Endothelial cell of umbilical vein (primary cell): Measurements from ENCODE around the gene SMIM41. TPM values are rescaled to one million over a fixed set of nuclear protein-coding genes. Genes with fewer than 3 reads are reported as not detected.

Experiments
- BruUV-seq: library from RNA; stranded (reverse); fragments of 400-500 nt; replicated peaks from 2 replicates; lab custom pipeline; 2021; lab: Mats Ljungman, UMichigan
- CTCF ChIA-PET: fragments of 300-600, 350-600 bp; sonication (Branson Sonifier 250); formaldehyde crosslinking; loops from one replicate; lab custom pipeline; 2021; ENCODE audit warnings: antibody characterized with exemption, inconsistent platforms; lab: Charles Lee
- POLR2A ChIA-PET: fragments of 300-600, 350-600 bp; sonication (Branson Sonifier 250); formaldehyde crosslinking; loops from one replicate; lab custom pipeline; 2021; ENCODE audit warnings: antibody characterized with exemption, inconsistent platforms; lab: Charles Lee
- DNase-seq: peaks from one replicate; pipeline ENCODE4 v3.0.0-alpha.2; 2011; ENCODE audit warnings: low read depth, low spot score
- FAIRE-seq: peaks from 2 replicates; lab custom pipeline; 2011; peaks lifted over from hg19 to GRCh38; lab: Jason Lieb, UNC
- H2AFZ ChIP-seq: 2 replicates; pipeline ENCODE4 v1.6.0; 2012; ENCODE audit warnings: low read depth, low read length, control low read depth, inconsistent platforms
- H3K27ac ChIP-seq: 2 replicates; pipeline ENCODE4 v1.5.1; 2011; ENCODE audit warnings: low read depth, mild to moderate bottlenecking, control low read depth, low read length, moderate library complexity; ENCODE audit not compliant: insufficient read depth
- H3K27me3 ChIP-seq, 2 experiments: 2 replicates each; pipeline versions ENCODE4 v1.6.0 to v1.6.1; 2011; ENCODE audit warnings: low read length in 2 of 2, mixed read lengths in 1 of 2; ENCODE audit not compliant: control insufficient read depth in 2 of 2, insufficient read depth in 2 of 2
- H3K36me3 ChIP-seq, 2 experiments: 2 replicates in 1 of 2; 3 replicates in 1 of 2; pipeline ENCODE4 v1.5.1; 2011; ENCODE audit warnings: low read length in 2 of 2, mild to moderate bottlenecking in 1 of 2, moderate library complexity in 1 of 2; ENCODE audit not compliant: control insufficient read depth in 2 of 2, insufficient read depth in 2 of 2; ENCODE audit errors: extremely low read depth in 1 of 2
- H3K4me1 ChIP-seq: 3 replicates; pipeline ENCODE4 v1.5.1; 2011; ENCODE audit warnings: mild to moderate bottlenecking, low read length; ENCODE audit not compliant: control insufficient read depth, insufficient read depth; ENCODE audit errors: extremely low read depth
- H3K4me2 ChIP-seq: 2 replicates; pipeline ENCODE4 v1.6.1; 2011; ENCODE audit warnings: low read length, control low read depth, mixed read lengths; ENCODE audit not compliant: insufficient read depth
- H3K4me3 ChIP-seq, 3 experiments: fragments of 200-600 bp in 1 of 3; sonication (generic), shearing (Covaris generic) in 1 of 3; replicated peaks in 1 of 3; 2 replicates each; pipeline ENCODE4 v1.5.1; 2011 to 2016; ENCODE audit warnings: control low read depth in 3 of 3, low read length in 3 of 3, mild to moderate bottlenecking in 2 of 3, inconsistent platforms in 1 of 3, low read depth in 1 of 3, moderate library complexity in 1 of 3; ENCODE audit not compliant: insufficient read depth in 1 of 3
- H3K79me2 ChIP-seq: 2 replicates; pipeline ENCODE4 v1.6.0; 2012; ENCODE audit warnings: low read length, inconsistent platforms; ENCODE audit not compliant: control insufficient read depth, insufficient read depth
- H3K9ac ChIP-seq: replicated peaks from 2 replicates; pipeline ENCODE3; 2011; ENCODE audit warnings: low read length, control low read depth; ENCODE audit not compliant: insufficient read depth; ENCODE audit errors: extremely low read depth
- H3K9me1 ChIP-seq: replicated peaks from 3 replicates; pipeline ENCODE4 v1.6.0; 2011; ENCODE audit warnings: mild to moderate bottlenecking, low read length; ENCODE audit not compliant: control insufficient read depth, insufficient read depth; ENCODE audit errors: extremely low read depth
- H3K9me3 ChIP-seq: replicated peaks from 2 replicates; pipeline ENCODE4 v1.5.1; 2012; ENCODE audit warnings: low read length, inconsistent platforms; ENCODE audit not compliant: control insufficient read depth, insufficient read depth
- H4K20me1 ChIP-seq: replicated peaks from 2 replicates; pipeline ENCODE3; 2011; ENCODE audit warnings: mild to moderate bottlenecking, low read length; ENCODE audit not compliant: control insufficient read depth, insufficient read depth; ENCODE audit errors: extremely low read depth
- EZH2 ChIP-seq: IDR thresholded peaks from 2 replicates; pipeline ENCODE4 v1.6.1; 2012; ENCODE audit warnings: borderline replicate concordance, low read depth, mild to moderate bottlenecking, moderate library complexity, low read length, inconsistent platforms; ENCODE audit not compliant: severe bottlenecking
- FOS ChIP-seq: IDR thresholded peaks from 2 replicates; pipeline ENCODE4 v1.6.1; 2011; ENCODE audit warnings: mild to moderate bottlenecking, low read length, moderate library complexity, borderline replicate concordance; ENCODE audit not compliant: insufficient read depth
- GATA2 ChIP-seq: IDR thresholded peaks from 2 replicates; pipeline ENCODE4 v1.7.0; 2011; ENCODE audit warnings: low read depth, mild to moderate bottlenecking, moderate library complexity, mixed read lengths, low read length; ENCODE audit not compliant: insufficient read length, insufficient read depth
- JUN ChIP-seq: IDR thresholded peaks from 2 replicates; pipeline ENCODE4 v1.6.1; 2011; ENCODE audit warnings: borderline replicate concordance, low read depth; ENCODE audit not compliant: insufficient read length, insufficient read depth
- MAX ChIP-seq: IDR thresholded peaks from 2 replicates; pipeline ENCODE4 v1.6.1; 2011; ENCODE audit not compliant: insufficient read depth, insufficient read length
- MYC ChIP-seq: IDR thresholded peaks from one replicate; pipeline ENCODE4 v1.6.1; 2011; ENCODE audit warnings: mild to moderate bottlenecking, low read depth, low read length
- POLR2A ChIP-seq: IDR thresholded peaks from 2 replicates; pipeline ENCODE4 v1.6.1; 2012; ENCODE audit warnings: low read depth, mild to moderate bottlenecking, control low read depth, low read length
- POLR2AphosphoS5 ChIP-seq: IDR thresholded peaks from 2 replicates; pipeline ENCODE4 v1.6.1; 2012; ENCODE audit warnings: low read depth, mild to moderate bottlenecking, control low read depth, low read length, moderate library complexity; ENCODE audit not compliant: insufficient read depth
- dilution Hi-C: fragments of 300-500 bp; cut with MboI; formaldehyde crosslinking; loops from one replicate; pipeline ENCODE4 v1.15.0; 2019; ENCODE audit warnings: low sequenced_read_pairs; ENCODE audit not compliant: extremely low pct_ligation_motif_present
- intact Hi-C: fragments of 100-400 bp; cut with micrococcal nuclease; formaldehyde crosslinking; loops from one replicate; pipeline ENCODE4 v1.10.0; 2022
- polyA plus RNA-seq, 4 experiments: library from polyadenylated mRNA; depleted of rRNA in 3 of 4; stranded (reverse) in 3 of 4; unstranded in 1 of 4; fragments of >200 nt; gene quantifications; 2 replicates each; pipeline versions ENCODE4 v1.2.1 to v1.2.3, GENCODE V29; 2011 to 2012; ENCODE audit warnings: missing spikeins in 1 of 4
- total RNA-seq: library from RNA; stranded (reverse); gene quantifications from 2 replicates; pipeline ENCODE4 v1.2.3, GENCODE V29; 2021
- TF ChIP-seq, protein P1 (sequence below), 2 donors: IDR thresholded peaks; 1 replicate in 1 of 2; 2 replicates in 1 of 2; pipeline ENCODE4 v1.5.1; 2011; ENCODE audit warnings: low read length in 2 of 2, mild to moderate bottlenecking in 2 of 2, moderate library complexity in 2 of 2, control low read depth in 1 of 2, inconsistent platforms in 1 of 2, low read depth in 1 of 2; ENCODE audit not compliant: insufficient read depth in 1 of 2; ENCODE audit errors: extremely low read depth in 1 of 2

SMIM41 gene
- total and polyA plus RNA-seq, 2 donors (not counting 3 experiments of a cell fraction or from before 2014, with no cell fraction given): not detected

- peaks cover 38% of the 10 kb centered on the region for H3K79me2 ChIP-seq
- peak; percentile 97 for FAIRE-seq
- H4K20me1 ChIP-seq: no peaks in the 10 kb centered on the region
- peak within 1 kb of the TSS; percentile 83 for H2AFZ ChIP-seq
- ChIA-PET POLR2A (interaction anchor here (0.6 to 1.8 kb wide), 4 partner anchors 25 to 63 kb away, joined by 3 to 7 read pairs (median 4); partner anchors contain the start of gene TAMALIN), CTCF (interaction anchor here (0.6 to 7.2 kb wide), 23 partner anchors 8 to 76 kb away, joined by 3 to 156 read pairs (median 6); partner anchors contain the start of gene NR4A1)
- DNase-seq: peak; percentile 95
- H3K9me1 ChIP-seq: no peaks in the 10 kb centered on the region
- peak within 1 kb of the TSS; percentile 69 to 81 (median 73) for H3K4me3 ChIP-seq
- BruUV-seq: TSS peak; percentile 55
- peak within 1 kb of the TSS; percentile 93 for H3K27ac ChIP-seq
- peak within 1 kb of the TSS; percentile 65 for H3K4me2 ChIP-seq
- peaks cover 0 to 9% of the 10 kb centered on the region in 2 experiments for H3K36me3 ChIP-seq
- intact Hi-C loops (loop anchor here (1.0 kb wide), 4 partner anchors 18 to 51 kb away; partner anchors contain the start of gene NR4A1), dilution Hi-C loops (no loop called here)
- TF ChIP-seq JUN: no peak
- TF ChIP-seq, protein P1, sequence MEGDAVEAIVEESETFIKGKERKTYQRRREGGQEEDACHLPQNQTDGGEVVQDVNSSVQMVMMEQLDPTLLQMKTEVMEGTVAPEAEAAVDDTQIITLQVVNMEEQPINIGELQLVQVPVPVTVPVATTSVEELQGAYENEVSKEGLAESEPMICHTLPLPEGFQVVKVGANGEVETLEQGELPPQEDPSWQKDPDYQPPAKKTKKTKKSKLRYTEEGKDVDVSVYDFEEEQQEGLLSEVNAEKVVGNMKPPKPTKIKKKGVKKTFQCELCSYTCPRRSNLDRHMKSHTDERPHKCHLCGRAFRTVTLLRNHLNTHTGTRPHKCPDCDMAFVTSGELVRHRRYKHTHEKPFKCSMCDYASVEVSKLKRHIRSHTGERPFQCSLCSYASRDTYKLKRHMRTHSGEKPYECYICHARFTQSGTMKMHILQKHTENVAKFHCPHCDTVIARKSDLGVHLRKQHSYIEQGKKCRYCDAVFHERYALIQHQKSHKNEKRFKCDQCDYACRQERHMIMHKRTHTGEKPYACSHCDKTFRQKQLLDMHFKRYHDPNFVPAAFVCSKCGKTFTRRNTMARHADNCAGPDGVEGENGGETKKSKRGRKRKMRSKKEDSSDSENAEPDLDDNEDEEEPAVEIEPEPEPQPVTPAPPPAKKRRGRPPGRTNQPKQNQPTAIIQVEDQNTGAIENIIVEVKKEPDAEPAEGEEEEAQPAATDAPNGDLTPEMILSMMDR (IDR thresholded peaks at IDR 0.05; ENCODE audit: extremely low read depth in 1 of 2, insufficient read depth in 1 of 2, low read depth in 1 of 2, low read length in 2 of 2): peak; percentile 83 to 90
- peak; percentile 93 for TF ChIP-seq POLR2AphosphoS5
- no peak for TF ChIP-seq MAX
- TF ChIP-seq MYC: peak; percentile 18
- no peak for TF ChIP-seq EZH2
- peak; percentile 83 for TF ChIP-seq POLR2A
- TF ChIP-seq GATA2: no peak
- TF ChIP-seq FOS: no peak
- no peaks in the 10 kb centered on the region for H3K27me3 ChIP-seq
- H3K4me1 ChIP-seq: peaks cover 12% of the 10 kb centered on the region
- H3K9me3 ChIP-seq: no peaks in the 10 kb centered on the region
- peak within 1 kb of the TSS; percentile 89 for H3K9ac ChIP-seq
Observed at GRCh38 chr12:52069327-52070184, 9.9 kb upstream of the SMIM41 start, which contains the start of gene ATG101. TSS of gene ATG101 (plus strand) at chr12:52069978. CDS start at chr12:52073651, 3,673 bp downstream.
